MM.1S (cell line): ENCODE measurements around the gene OR51E1.

Experiments
- DNase-seq: peaks from one replicate; pipeline ENCODE4 v3.0.0-alpha.2; 2015
- H2AFZ ChIP-seq: fragments of 300-600 bp; sonication (generic); 2 replicates; pipeline ENCODE4 v1.6.0; 2016; ENCODE audit warnings: antibody characterized with exemption, low read length
- H3F3A ChIP-seq: fragments of 300-600 bp; sonication (generic); 2 replicates; pipeline ENCODE4 v1.6.1; 2016; ENCODE audit warnings: mild to moderate bottlenecking, antibody characterized with exemption, low read length, moderate library complexity, mixed read lengths; ENCODE audit not compliant: insufficient read depth
- H3K27ac ChIP-seq: fragments of 300-600 bp; sonication (generic); 2 replicates; pipeline ENCODE4 v1.5.1; 2016; ENCODE audit warnings: mild to moderate bottlenecking, low read length
- H3K27me3 ChIP-seq: fragments of 300-600 bp; sonication (generic); replicated peaks from 2 replicates; pipeline ENCODE4 v1.6.0; 2016; ENCODE audit warnings: low read length; ENCODE audit not compliant: insufficient read depth
- H3K36me3 ChIP-seq: fragments of 300-600 bp; sonication (generic); replicated peaks from 2 replicates; pipeline ENCODE4 v1.6.1; 2016; ENCODE audit warnings: mild to moderate bottlenecking, low read length, mixed read lengths; ENCODE audit not compliant: insufficient read depth
- H3K4me1 ChIP-seq: fragments of 300-600 bp; sonication (generic); 2 replicates; pipeline ENCODE4 v1.6.1; 2016; ENCODE audit warnings: low read length, mixed read lengths
- H3K4me2 ChIP-seq: fragments of 300-600 bp; sonication (generic); 2 replicates; pipeline ENCODE4 v1.6.0; 2016; ENCODE audit warnings: low read depth, low read length
- H3K4me3 ChIP-seq: fragments of 300-600 bp; sonication (generic); 2 replicates; pipeline ENCODE4 v1.5.1; 2016; ENCODE audit warnings: low read length, mixed read lengths
- H3K79me2 ChIP-seq: fragments of 300-600 bp; sonication (generic); 2 replicates; pipeline ENCODE4 v1.6.1; 2016; ENCODE audit warnings: mixed run types, low read length, mixed read lengths
- H3K9ac ChIP-seq: fragments of 300-600 bp; sonication (generic); 2 replicates; pipeline ENCODE4 v1.6.1; 2016; ENCODE audit warnings: low read length, mixed read lengths
- H3K9me2 ChIP-seq: fragments of 300-600 bp; sonication (generic); replicated peaks from 2 replicates; pipeline ENCODE4 v1.6.1; 2016; ENCODE audit warnings: mild to moderate bottlenecking, low read length, mixed read lengths; ENCODE audit not compliant: insufficient read depth
- H3K9me3 ChIP-seq: fragments of 300-600 bp; sonication (generic); replicated peaks from 2 replicates; pipeline ENCODE4 v1.6.1; 2016; ENCODE audit warnings: mild to moderate bottlenecking, low read length, mixed read lengths; ENCODE audit not compliant: insufficient read depth
- H4K20me1 ChIP-seq: fragments of 300-600 bp; sonication (generic); 2 replicates; pipeline ENCODE4 v1.6.1; 2016; ENCODE audit warnings: mild to moderate bottlenecking, low read length, moderate library complexity, mixed read lengths; ENCODE audit not compliant: insufficient read depth
- CTCF ChIP-seq: fragments of 300-600 bp; sonication (generic); IDR thresholded peaks from 2 replicates; pipeline ENCODE4 v1.5.1; 2016; ENCODE audit warnings: antibody characterized with exemption, low read length, mixed read lengths
- EZH2 ChIP-seq: fragments of 300-600 bp; sonication (generic); optimal IDR thresholded peaks from 2 replicates; pipeline ENCODE3; 2017; ENCODE audit warnings: low read depth, mild to moderate bottlenecking, antibody characterized with exemption, low read length, mixed read lengths
- EZH2phosphoT487 ChIP-seq: fragments of 300-600 bp; sonication (generic); IDR thresholded peaks from 2 replicates; pipeline ENCODE4 v1.6.1; 2018; ENCODE audit warnings: antibody characterized with exemption, low read length

OR51E1 gene

GRCh38 chr11:4637662-4638047 lies 6.1 kb upstream of the OR51E1 start:
- no peaks in the 10 kb centered on the region for H3F3A ChIP-seq
- H3K9me2 ChIP-seq, result no peaks in the 10 kb centered on the region
- no peak overlapping the region for H2AFZ ChIP-seq

GRCh38 chr11:4639931-4640330 lies 3.9 kb upstream of the OR51E1 start:
- Histone ChIP-seq H3K4me3 (no peak overlapping the region), H3K36me3 (no peaks in the 10 kb centered on the region), H2AFZ (no peak overlapping the region), H3K9me3 (no peaks in the 10 kb centered on the region), H3K27ac (no peak overlapping the region), H3K79me2 (no peaks in the 10 kb centered on the region), H3K27me3 (no peaks in the 10 kb centered on the region), H3K9me2 (no peaks in the 10 kb centered on the region), H3K9ac (no peak overlapping the region), H3K4me2 (no peak overlapping the region), H3K4me1 (no peaks in the 10 kb centered on the region), H4K20me1 (no peaks in the 10 kb centered on the region), H3F3A (no peaks in the 10 kb centered on the region)
- no peak for TF ChIP-seq CTCF
- no peak for TF ChIP-seq EZH2phosphoT487
- TF ChIP-seq EZH2, result no peak
- DNase-seq, result no peak

More at GRCh38 chr11:4637662-4638047, 6.1 kb upstream of the OR51E1 start:
- H3K4me1 ChIP-seq, result no peaks in the 10 kb centered on the region
- H3K36me3 ChIP-seq, result no peaks in the 10 kb centered on the region
- TF ChIP-seq EZH2phosphoT487, result no peak
- TF ChIP-seq EZH2, result no peak
- no peak for TF ChIP-seq CTCF
- no peak for DNase-seq
- no peak overlapping the region for H3K4me3 ChIP-seq
- H3K27ac ChIP-seq, result no peak overlapping the region
- no peak overlapping the region for H3K9ac ChIP-seq
- peak overlapping the region; percentile 76; the same call in 1 of the 2 replicates for H3K4me2 ChIP-seq
- no peaks in the 10 kb centered on the region for H3K9me3 ChIP-seq
- no peaks in the 10 kb centered on the region for H3K27me3 ChIP-seq
- H3K79me2 ChIP-seq, result no peaks in the 10 kb centered on the region
- H4K20me1 ChIP-seq, result no peaks in the 10 kb centered on the region

- H3K27ac ChIP-seq, result no peak overlapping the region
- H3K9ac ChIP-seq, result no peak overlapping the region
These were observed 2.3 kb upstream of the OR51E1 start for GRCh38 chr11:4641501-4641900.

More at GRCh38 chr11:4641501-4641900, 2.3 kb upstream of the OR51E1 start:
- Histone ChIP-seq H3K4me1 (no peaks in the 10 kb centered on the region), H3K27me3 (no peaks in the 10 kb centered on the region), H2AFZ (no peak overlapping the region), H4K20me1 (no peaks in the 10 kb centered on the region), H3K79me2 (no peaks in the 10 kb centered on the region), H3K9me3 (no peaks in the 10 kb centered on the region), H3K4me2 (no peak overlapping the region), H3K36me3 (no peaks in the 10 kb centered on the region), H3K4me3 (no peak overlapping the region), H3F3A (no peaks in the 10 kb centered on the region), H3K9me2 (no peaks in the 10 kb centered on the region)
- no peak for TF ChIP-seq EZH2phosphoT487
- no peak for TF ChIP-seq EZH2
- TF ChIP-seq CTCF, result no peak
- no peak for DNase-seq
